GM12891 (cell line): Measurements from ENCODE around the gene F3.

ENCODE experiments used
- PAX5 ChIP-seq: IDR thresholded peaks from 2 replicates; pipeline ENCODE4 v1.6.1; 2011; ENCODE audit warnings: low read length, moderate library complexity, mild to moderate bottlenecking; ENCODE audit not compliant: insufficient read depth, severe bottlenecking
- POLR2A ChIP-seq: IDR thresholded peaks from 2 replicates; pipeline ENCODE4 v1.6.1; 2011; ENCODE audit warnings: low read depth, low read length, control low read depth
- POLR2AphosphoS5 ChIP-seq: IDR thresholded peaks from 2 replicates; pipeline ENCODE4 v1.6.1; 2011; ENCODE audit warnings: low read depth, low read length, control low read depth
- POU2F2 ChIP-seq: IDR thresholded peaks from 2 replicates; pipeline ENCODE4 v1.6.1; 2011; ENCODE audit warnings: low read depth, mild to moderate bottlenecking, control low read depth, low read length, moderate library complexity
- SPI1 ChIP-seq: IDR thresholded peaks from 2 replicates; pipeline ENCODE4 v1.6.1; 2011; ENCODE audit warnings: low read depth, low read length, control low read depth
- TAF1 ChIP-seq: IDR thresholded peaks from 2 replicates; pipeline ENCODE4 v1.6.1; 2011; ENCODE audit warnings: low read depth, low read length, control low read depth

- TF ChIP-seq POLR2AphosphoS5 (no peak), POLR2A (no peak), TAF1 (no peak), SPI1 (no peak), PAX5 (no peak), POU2F2 (no peak)
Measured at GRCh38 chr1:94579876-94580294, 38.3 kb upstream of the F3 start.
